Mucosa of descending colon (tissue), 3 donors: Measurements from ENCODE around the gene EIF2D. TPM values are rescaled to one million over a fixed set of nuclear protein-coding genes. Genes with fewer than 3 reads are reported as not detected.

Source experiments
- ATAC-seq: fragments of 200-7000 bp; cut with Tn5 transposase; one replicate; pipeline ENCODE4 v1.9.1; 2020; ENCODE audit warnings: mild to moderate bottlenecking, moderate library complexity
- DNase-seq, 3 donors: peaks; one replicate each; pipeline ENCODE4 v3.0.0-alpha.2; 2020
- H3K36me3 ChIP-seq: fragments of 200-600 bp; one replicate; pipeline ENCODE4 v1.8.0; 2021; ENCODE audit warnings: low read depth, mild to moderate bottlenecking
- H3K4me1 ChIP-seq: fragments of 200-600 bp; one replicate; pipeline ENCODE4 v1.8.0; 2021; ENCODE audit warnings: low read depth, mild to moderate bottlenecking
- H3K4me3 ChIP-seq: fragments of 200-600 bp; one replicate; pipeline ENCODE4 v1.8.0; 2021; ENCODE audit warnings: mild to moderate bottlenecking
- H3K9me3 ChIP-seq: fragments of 200-600 bp; one replicate; pipeline ENCODE4 v1.8.0; 2021; ENCODE audit warnings: mild to moderate bottlenecking
- CTCF ChIP-seq: fragments of 200-600 bp; IDR thresholded peaks from one replicate; pipeline ENCODE4 v1.8.0; 2022; ENCODE audit warnings: antibody characterized with exemption, mild to moderate bottlenecking
- intact Hi-C, 2 donors: fragments of 100-400 bp; cut with DNase I in 1 of 2; cut with micrococcal nuclease in 1 of 2; formaldehyde crosslinking; loops; one replicate each; pipeline versions ENCODE4 v1.11.0 to v1.11.1; 2022; cut with DNase I, micrococcal nuclease
- total RNA-seq, 3 donors: library from RNA; stranded (reverse); fragmentation: NEBNext Ultra II Directional in 2 of 3; extraction: Animal tissue kit (Norgen Biotek cat#: 25700) in 2 of 3; gene quantifications; one replicate each; pipeline versions ENCODE4 v1.2.1 to v1.2.4, GENCODE V29; 2021 to 2023
- donor health status: DM: no; HTN: no; CAD: no; lungs with moderate emphysema.
- donor health status: DM: no; HTN: no; CAD: no.
- donor health status: DM: no; HTN: yes; CAD: no.

The EIF2D gene
- total RNA-seq, 3 donors from 2014 or later, result 36.8 to 47.8 (median 43.9) TPM

- intact Hi-C loops, result no loop called here
- H3K4me3 ChIP-seq, result no peak overlapping the region
- ATAC-seq (no peak), DNase-seq (no peak)
- TF ChIP-seq CTCF, result no peak
- no peaks in the 10 kb centered on the region for H3K36me3 ChIP-seq
- no peaks in the 10 kb centered on the region for H3K9me3 ChIP-seq
- H3K4me1 ChIP-seq, result peaks cover 8% of the 10 kb centered on the region
Measured at GRCh38 chr1:206657751-206658150, 45.5 kb upstream of the EIF2D start.

GRCh38 chr1:206656936-206657335, 44.7 kb upstream of the EIF2D start:
- Histone ChIP-seq H3K4me3 (no peak overlapping the region), H3K4me1 (peaks cover 8% of the 10 kb centered on the region), H3K36me3 (no peaks in the 10 kb centered on the region), H3K9me3 (no peaks in the 10 kb centered on the region)
- no peak for TF ChIP-seq CTCF
- no peak for DNase-seq
- intact Hi-C loops, result no loop called here
- no peak for ATAC-seq

GRCh38 chr1:206655471-206655882, 43.2 kb upstream of the EIF2D start:
- Histone ChIP-seq H3K4me3 (no peak overlapping the region), H3K9me3 (no peaks in the 10 kb centered on the region), H3K4me1 (peaks cover 8% of the 10 kb centered on the region), H3K36me3 (no peaks in the 10 kb centered on the region)
- DNase-seq (no peak), ATAC-seq (no peak)
- intact Hi-C loops, result no loop called here
- TF ChIP-seq CTCF, result no peak

GRCh38 chr1:206654828-206655227, 42.6 kb upstream of the EIF2D start:
- no peak for DNase-seq
- ATAC-seq, result no peak
- TF ChIP-seq CTCF, result no peak
- intact Hi-C loops, result no loop called here
- H3K9me3 ChIP-seq, result no peaks in the 10 kb centered on the region
- H3K4me3 ChIP-seq, result no peak overlapping the region
- no peaks in the 10 kb centered on the region for H3K36me3 ChIP-seq
- peaks cover 8% of the 10 kb centered on the region for H3K4me1 ChIP-seq

GRCh38 chr1:206653715-206654459, 41.6 kb upstream of the EIF2D start:
- no peaks in the 10 kb centered on the region for H3K9me3 ChIP-seq
- intact Hi-C loops, result no loop called here
- H3K4me3 ChIP-seq, result no peak overlapping the region
- no peak for ATAC-seq
- peaks cover 2% of the 10 kb centered on the region for H3K4me1 ChIP-seq
- H3K36me3 ChIP-seq, result no peaks in the 10 kb centered on the region
- TF ChIP-seq CTCF, result no peak
- no peak for DNase-seq
